Esophagus (tissue), 2 donors: ENCODE measurements around the gene WIPF2. TPM values are rescaled to one million over a fixed set of nuclear protein-coding genes. Genes with fewer than 3 reads are reported as not detected.

Experiments
- H3K27ac ChIP-seq, 2 donors: one replicate each; pipeline ENCODE4 v1.5.1; 2013; ENCODE audit warnings: low read depth in 2 of 2, mild to moderate bottlenecking in 2 of 2, inconsistent platforms in 1 of 2, low read length in 1 of 2, moderate library complexity in 1 of 2
- H3K27me3 ChIP-seq, 2 donors: one replicate each; pipeline ENCODE4 v1.6.1; 2013; ENCODE audit warnings: low read length in 2 of 2, control low read depth in 1 of 2, mild to moderate bottlenecking in 1 of 2; ENCODE audit not compliant: insufficient read depth in 2 of 2, control insufficient read depth in 1 of 2
- H3K36me3 ChIP-seq, 2 donors: one replicate each; pipeline ENCODE4 v1.6.1; 2013; ENCODE audit warnings: low read length in 1 of 2; ENCODE audit not compliant: control insufficient read depth in 2 of 2, insufficient read depth in 2 of 2
- H3K4me1 ChIP-seq, 2 donors: one replicate each; pipeline ENCODE4 v1.6.1; 2013; ENCODE audit warnings: low read length in 1 of 2; ENCODE audit not compliant: control insufficient read depth in 2 of 2, insufficient read depth in 2 of 2
- H3K4me3 ChIP-seq, 2 donors: one replicate each; pipeline ENCODE4 v1.5.1; 2013; ENCODE audit warnings: low read length in 2 of 2, mild to moderate bottlenecking in 2 of 2, low read depth in 1 of 2, moderate library complexity in 1 of 2
- H3K9me3 ChIP-seq, 2 donors: one replicate each; pipeline ENCODE4 v1.6.1; 2013; ENCODE audit warnings: mild to moderate bottlenecking in 2 of 2, low read depth in 1 of 2, low read length in 1 of 2, moderate library complexity in 1 of 2; ENCODE audit not compliant: control insufficient read depth in 2 of 2, insufficient read depth in 1 of 2
- WGBS, 2 donors: extraction: QIAGEN DNeasy Blood & Tissue Kit; methylation state at CpG; one replicate each; pipeline ENCODE4 v1.1.7; 2013; 5-methylcytosine and 5-hydroxymethylcytosine counted together
- polyA plus RNA-seq, 2 donors: library from polyadenylated mRNA; stranded (reverse); fragments of 200-250 nt; gene quantifications; one replicate each; pipeline ENCODE4 v1.2.3, GENCODE V29; 2013
- donor health status: healthy with polysubstance abuse.
- donor health status: Bipolar disorder and iron deficiency.

The WIPF2 gene
- polyA plus RNA-seq, 2 donors: 9.1 to 15.3 TPM

GRCh38 chr17:40315678-40316570 is 96.8 kb downstream of the WIPF2 start:
- WGBS, 2 donors: 49 to 53% methylated on average over 9 of the region's 9 CpGs
- no peak overlapping the region for H3K4me3 ChIP-seq
- H3K27me3 ChIP-seq: no peaks in the 10 kb centered on the region

GRCh38 chr17:40316571-40317344 is 97.7 kb downstream of the WIPF2 start:
- WGBS, 2 donors: 18 to 22% methylated on average over 36 to 38 of the region's 38 CpGs
- H3K4me3 ChIP-seq: peak overlapping the region in 1 of 2 donors; percentile 56

More at GRCh38 chr17:40315678-40316570, 96.8 kb downstream of the WIPF2 start:
- Histone ChIP-seq H3K36me3 (no peaks in the 10 kb centered on the region), H3K9me3 (no peaks in the 10 kb centered on the region), H3K27ac (peak overlapping the region; percentile 12 to 47), H3K4me1 (peaks cover 29 to 60% of the 10 kb centered on the region in 2 donors)

GRCh38 chr17:40317345-40317873 is 98.3 kb downstream of the WIPF2 start:
- H3K27ac ChIP-seq: peak overlapping the region; percentile 89 to 90
- no peaks in the 10 kb centered on the region for H3K9me3 ChIP-seq
- H3K4me3 ChIP-seq: peak overlapping the region; percentile 56 to 67
- peaks cover 26 to 60% of the 10 kb centered on the region in 2 donors for H3K4me1 ChIP-seq
- H3K36me3 ChIP-seq: no peaks in the 10 kb centered on the region
- 4 to 5% methylated on average over 6 of the region's 6 CpGs for WGBS, 2 donors
- H3K27me3 ChIP-seq: no peaks in the 10 kb centered on the region

More at GRCh38 chr17:40316571-40317344, 97.7 kb downstream of the WIPF2 start:
- Histone ChIP-seq H3K4me1 (peaks cover 30 to 59% of the 10 kb centered on the region in 2 donors), H3K27ac (peak overlapping the region; percentile 89 to 90), H3K9me3 (no peaks in the 10 kb centered on the region), H3K36me3 (no peaks in the 10 kb centered on the region), H3K27me3 (no peaks in the 10 kb centered on the region)

GRCh38 chr17:40317880-40318829 is 99.1 kb downstream of the WIPF2 start:
- Histone ChIP-seq H3K4me3 (peak overlapping the region; percentile 56 to 67), H3K27me3 (no peaks in the 10 kb centered on the region), H3K9me3 (no peaks in the 10 kb centered on the region), H3K27ac (peak overlapping the region; percentile 89 to 90), H3K36me3 (no peaks in the 10 kb centered on the region), H3K4me1 (peaks cover 23 to 61% of the 10 kb centered on the region in 2 donors)
- WGBS, 2 donors: 0 to 1% methylated on average over 57 to 70 of the region's 70 CpGs

GRCh38 chr17:40318830-40319391 is 99.8 kb downstream of the WIPF2 start:
- Histone ChIP-seq H3K4me3 (peak overlapping the region; percentile 56 to 67), H3K4me1 (peaks cover 27 to 64% of the 10 kb centered on the region in 2 donors), H3K27ac (peak overlapping the region; percentile 50 to 56), H3K27me3 (no peaks in the 10 kb centered on the region), H3K9me3 (no peaks in the 10 kb centered on the region), H3K36me3 (no peaks in the 10 kb centered on the region)
- WGBS, 2 donors: 4 to 6% methylated on average over 13 of the region's 13 CpGs

- Histone ChIP-seq H3K9me3 (no peaks in the 10 kb centered on the region), H3K27ac (peak overlapping the region; percentile 79 to 90), H3K36me3 (peaks cover 0 to 2% of the 10 kb centered on the region in 2 donors), H3K27me3 (no peaks in the 10 kb centered on the region), H3K4me1 (peaks cover 24 to 65% of the 10 kb centered on the region in 2 donors), H3K4me3 (peak overlapping the region; percentile 3 to 56)
- 43% methylated on average over 11 of the region's 11 CpGs for WGBS, 2 donors
Observed at GRCh38 chr17:40319651-40320540, 100.8 kb downstream of the WIPF2 start.

- Histone ChIP-seq H3K27me3 (no peaks in the 10 kb centered on the region), H3K9me3 (no peaks in the 10 kb centered on the region), H3K36me3 (peaks cover 0 to 2% of the 10 kb centered on the region in 2 donors), H3K4me3 (peak overlapping the region; percentile 13 to 37), H3K27ac (peak overlapping the region; percentile 79 to 90), H3K4me1 (peaks cover 23 to 61% of the 10 kb centered on the region in 2 donors)
- 16 to 32% methylated on average over 18 to 19 of the region's 19 CpGs for WGBS, 2 donors
Observed at GRCh38 chr17:40320756-40321523, 101.8 kb downstream of the WIPF2 start.
